Breast epithelium (tissue), 3 donors: Measurements from ENCODE around the gene CNKSR1.

Experiments
- POLR2A ChIP-seq: fragments of 450-650 bp; IDR thresholded peaks from one replicate; pipeline ENCODE4 v1.6.1; 2016; ENCODE audit warnings: antibody characterized with exemption, mild to moderate bottlenecking, moderate library complexity
- POLR2AphosphoS5 ChIP-seq, 3 donors: sonication (generic); formaldehyde crosslinking; IDR thresholded peaks; one replicate each; pipeline ENCODE4 v1.6.1; 2017; ENCODE audit warnings: antibody characterized with exemption in 3 of 3
- TF ChIP-seq, protein P1 (sequence below), 3 donors: fragments of 450-650 bp; IDR thresholded peaks; one replicate each; pipeline ENCODE4 v1.5.1; 2016 to 2017; ENCODE audit warnings: antibody characterized with exemption in 3 of 3, mild to moderate bottlenecking in 3 of 3, moderate library complexity in 3 of 3

DNA sequence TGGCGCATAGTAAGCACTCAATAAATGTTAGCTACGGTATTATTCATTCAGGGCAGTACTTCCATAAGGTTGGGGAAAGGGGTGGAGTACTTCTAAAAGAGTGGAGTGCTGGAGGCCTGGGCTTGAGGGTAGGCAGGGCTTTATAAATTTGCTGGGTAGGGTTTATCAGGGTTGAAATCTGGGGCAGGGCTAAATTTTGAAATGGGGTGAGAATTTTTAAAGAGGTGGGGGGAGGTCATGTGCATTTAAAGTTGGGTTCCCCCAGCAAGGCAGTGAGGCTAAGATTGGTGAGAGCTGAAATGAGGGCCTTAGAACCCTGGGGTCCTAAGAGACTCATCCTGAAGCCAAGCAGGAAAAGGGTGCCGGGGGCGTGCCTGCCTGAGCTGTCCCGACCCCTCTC, 23.1 kb downstream of the CNKSR1 start:
- TF ChIP-seq, protein P1, sequence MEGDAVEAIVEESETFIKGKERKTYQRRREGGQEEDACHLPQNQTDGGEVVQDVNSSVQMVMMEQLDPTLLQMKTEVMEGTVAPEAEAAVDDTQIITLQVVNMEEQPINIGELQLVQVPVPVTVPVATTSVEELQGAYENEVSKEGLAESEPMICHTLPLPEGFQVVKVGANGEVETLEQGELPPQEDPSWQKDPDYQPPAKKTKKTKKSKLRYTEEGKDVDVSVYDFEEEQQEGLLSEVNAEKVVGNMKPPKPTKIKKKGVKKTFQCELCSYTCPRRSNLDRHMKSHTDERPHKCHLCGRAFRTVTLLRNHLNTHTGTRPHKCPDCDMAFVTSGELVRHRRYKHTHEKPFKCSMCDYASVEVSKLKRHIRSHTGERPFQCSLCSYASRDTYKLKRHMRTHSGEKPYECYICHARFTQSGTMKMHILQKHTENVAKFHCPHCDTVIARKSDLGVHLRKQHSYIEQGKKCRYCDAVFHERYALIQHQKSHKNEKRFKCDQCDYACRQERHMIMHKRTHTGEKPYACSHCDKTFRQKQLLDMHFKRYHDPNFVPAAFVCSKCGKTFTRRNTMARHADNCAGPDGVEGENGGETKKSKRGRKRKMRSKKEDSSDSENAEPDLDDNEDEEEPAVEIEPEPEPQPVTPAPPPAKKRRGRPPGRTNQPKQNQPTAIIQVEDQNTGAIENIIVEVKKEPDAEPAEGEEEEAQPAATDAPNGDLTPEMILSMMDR (IDR thresholded peaks at IDR 0.05) = no peak
- TF ChIP-seq POLR2A (no peak), POLR2AphosphoS5 (IDR thresholded peaks at IDR 0.05) (no peak)
